Loucy (cell line): ENCODE measurements around the gene ABI3.

ENCODE experiments used
- CTCF ChIP-seq: fragments of 200-600 bp; sonication (generic); conservative IDR thresholded peaks from 2 replicates; pipeline ENCODE4 v1.5.1; 2014; ENCODE audit warnings: mild to moderate bottlenecking, antibody characterized with exemption, low read length
- EZH2phosphoT487 ChIP-seq: fragments of 200-600 bp; IDR thresholded peaks from 2 replicates; pipeline ENCODE4 v1.6.1; 2018; ENCODE audit warnings: antibody characterized with exemption, mild to moderate bottlenecking, moderate library complexity, borderline replicate concordance

- TF ChIP-seq CTCF (no peak), EZH2phosphoT487 (no peak)
Measured at GRCh38 chr17:49266233-49266632, 55.7 kb downstream of the ABI3 start.
